Esophagus squamous epithelium (tissue), 5 donors: ENCODE data around the gene SH3TC1. TPM values are rescaled to one million over a fixed set of nuclear protein-coding genes. Genes with fewer than 3 reads are reported as not detected.
A peak's percentile ranks its signal among the peaks of the same experiment; 100 is the strongest.

ENCODE experiments used
- DNase-seq: peaks from one replicate; lab custom pipeline; 2025; lab: John Stamatoyannopoulos, UW
- H3K27ac ChIP-seq, 4 donors: fragments of 200-600 bp; sonication (generic); one replicate each; pipeline ENCODE4 v1.5.1; 2016 to 2019; ENCODE audit warnings: mild to moderate bottlenecking in 1 of 4
- H3K27me3 ChIP-seq, 4 donors: fragments of 200-600 bp; sonication (generic); 1 replicate in 3 of 4; 2 replicates in 1 of 4; pipeline versions ENCODE4 v1.5.1 to v1.6.0; 2017 to 2021; ENCODE audit warnings: antibody characterized with exemption in 1 of 4
- H3K36me3 ChIP-seq, 3 donors: fragments of 200-600 bp; sonication (generic); one replicate each; pipeline ENCODE4 v1.5.1; 2016 to 2019
- H3K4me1 ChIP-seq, 3 donors: fragments of 200-600 bp; sonication (generic); one replicate each; pipeline ENCODE4 v1.5.1; 2017 to 2019
- H3K4me3 ChIP-seq, 4 donors: fragments of 200-600 bp; sonication (generic); 1 replicate in 3 of 4; 2 replicates in 1 of 4; pipeline ENCODE4 v1.5.1; 2016 to 2019; ENCODE audit warnings: mild to moderate bottlenecking in 2 of 4, moderate library complexity in 1 of 4
- H3K9me3 ChIP-seq, 3 donors: fragments of 200-600 bp; sonication (generic); one replicate each; pipeline ENCODE4 v1.5.1; 2016 to 2019
- CTCF ChIP-seq, 6 experiments: fragments of 450-650 bp in 4 of 6; fragments of 200-600 bp in 2 of 6; sonication (generic) in 2 of 6; IDR thresholded peaks; one replicate each; pipeline ENCODE4 v1.5.1; 2016 to 2019; ENCODE audit warnings: antibody characterized with exemption in 6 of 6, mild to moderate bottlenecking in 4 of 6, moderate library complexity in 4 of 6
- POLR2A ChIP-seq, 4 donors: fragments of 450-650 bp; IDR thresholded peaks; one replicate each; pipeline ENCODE4 v1.6.1; 2017; ENCODE audit warnings: antibody characterized with exemption in 4 of 4, mild to moderate bottlenecking in 4 of 4, moderate library complexity in 3 of 4
- WGBS, 2 donors: methylation state at CpG; one replicate each; pipeline ENCODE4 v1.1.5; 2018; 5-methylcytosine and 5-hydroxymethylcytosine counted together
- intact Hi-C: fragments of 100-400 bp; cut with DNase I; formaldehyde crosslinking; loops from one replicate; pipeline ENCODE4 v1.15.0; 2022
- total RNA-seq, 4 donors: library from RNA; depleted of rRNA; stranded (reverse); fragments of >200 nt; gene quantifications; one replicate each; pipeline ENCODE4 v1.1.0, GENCODE V29; 2016
- donor health status: DM: yes; HTN: yes; CAD: no.

SH3TC1 gene
- total RNA-seq, 4 donors from 2014 or later = 24.6 to 31.2 (median 27.1) TPM

- H3K27me3 ChIP-seq = peaks cover 0 to 4% (median 0%) of the 10 kb centered on the region in 4 donors
- intact Hi-C loops = no loop called here
- H3K4me1 ChIP-seq = peaks cover 7 to 82% (median 13%) of the 10 kb centered on the region in 3 donors
- DNase-seq = no peak
- H3K27ac ChIP-seq = no peak overlapping the region
- no peak overlapping the region for H3K4me3 ChIP-seq
- WGBS, 2 donors = 88 to 90% methylated on average over 8 to 10 of the region's 10 CpGs
- TF ChIP-seq POLR2A (IDR thresholded peaks at IDR 0.05) = no peak
- no peak for TF ChIP-seq CTCF (IDR thresholded peaks at IDR 0.05)
- peaks cover 0 to 6% (median 6%) of the 10 kb centered on the region in 3 donors for H3K9me3 ChIP-seq
- H3K36me3 ChIP-seq = no peaks in the 10 kb centered on the region
These were observed 34.4 kb upstream of the SH3TC1 start for GRCh38 chr4:8164687-8165086.

GRCh38 chr4:8165374-8165896 is 33.7 kb upstream of the SH3TC1 start:
- H3K9me3 ChIP-seq = peaks cover 0 to 6% (median 6%) of the 10 kb centered on the region in 3 donors
- no peak for DNase-seq
- no peaks in the 10 kb centered on the region for H3K36me3 ChIP-seq
- peaks cover 0 to 77% (median 6%) of the 10 kb centered on the region in 3 donors for H3K4me1 ChIP-seq
- peaks cover 0 to 4% (median 0%) of the 10 kb centered on the region in 4 donors for H3K27me3 ChIP-seq
- TF ChIP-seq CTCF (IDR thresholded peaks at IDR 0.05) (no peak), POLR2A (IDR thresholded peaks at IDR 0.05) (no peak)
- no peak overlapping the region for H3K4me3 ChIP-seq
- H3K27ac ChIP-seq = peak overlapping the region in 2 of 4 donors; percentile 9 to 45
- WGBS, 2 donors = 57 to 61% methylated on average over 5 of the region's 6 CpGs
- intact Hi-C loops = no loop called here

GRCh38 chr4:8167291-8167690 is 31.8 kb upstream of the SH3TC1 start:
- TF ChIP-seq CTCF (IDR thresholded peaks at IDR 0.05) = no peak
- TF ChIP-seq POLR2A (IDR thresholded peaks at IDR 0.05) = no peak
- Histone ChIP-seq H3K27me3 (peaks cover 0 to 11% (median 0%) of the 10 kb centered on the region in 4 donors), H3K36me3 (no peaks in the 10 kb centered on the region), H3K27ac (peak overlapping the region in 3 of 4 donors; percentile 29 to 68 (median 68)), H3K9me3 (peaks cover 0 to 6% (median 6%) of the 10 kb centered on the region in 3 donors), H3K4me1 (peaks cover 0 to 67% (median 0%) of the 10 kb centered on the region in 3 donors), H3K4me3 (no peak overlapping the region)
- no peak for DNase-seq
- 30 to 48% methylated on average over 2 of the region's 2 CpGs for WGBS, 2 donors
- intact Hi-C loops = no loop called here

- Histone ChIP-seq H3K4me3 (no peak overlapping the region), H3K27ac (peak overlapping the region in 3 of 4 donors; percentile 29 to 68 (median 68)), H3K36me3 (no peaks in the 10 kb centered on the region), H3K27me3 (peaks cover 0 to 12% (median 0%) of the 10 kb centered on the region in 4 donors), H3K9me3 (peaks cover 0 to 6% (median 6%) of the 10 kb centered on the region in 3 donors), H3K4me1 (peaks cover 0 to 61% (median 0%) of the 10 kb centered on the region in 3 donors)
- intact Hi-C loops = no loop called here
- WGBS, 2 donors = 10 to 29% methylated on average over 1 to 2 of the region's 2 CpGs
- TF ChIP-seq POLR2A (IDR thresholded peaks at IDR 0.05) = no peak
- no peak for TF ChIP-seq CTCF (IDR thresholded peaks at IDR 0.05)
- no peak for DNase-seq
These were observed 31.3 kb upstream of the SH3TC1 start for GRCh38 chr4:8167815-8168214.

- WGBS, 2 donors = 90 to 100% methylated on average over 1 of the region's 1 CpG
These were observed 30.9 kb upstream of the SH3TC1 start for GRCh38 chr4:8168232-8168631.

More at GRCh38 chr4:8168232-8168631, 30.9 kb upstream of the SH3TC1 start:
- no peaks in the 10 kb centered on the region for H3K36me3 ChIP-seq
- H3K27ac ChIP-seq = peak overlapping the region in 3 of 4 donors; percentile 31 to 68 (median 68)
- H3K9me3 ChIP-seq = peaks cover 0 to 6% (median 6%) of the 10 kb centered on the region in 3 donors
- H3K27me3 ChIP-seq = peaks cover 0 to 10% (median 0%) of the 10 kb centered on the region in 4 donors
- no peak for DNase-seq
- intact Hi-C loops = no loop called here
- TF ChIP-seq CTCF (IDR thresholded peaks at IDR 0.05) = peak in 4 of 6 experiments; percentile 17 to 61 (median 24)
- TF ChIP-seq POLR2A (IDR thresholded peaks at IDR 0.05) = no peak
- H3K4me3 ChIP-seq = no peak overlapping the region
- H3K4me1 ChIP-seq = peaks cover 0 to 57% (median 0%) of the 10 kb centered on the region in 3 donors
